SH-SY5Y (cell line): ENCODE measurements around the gene DNAJC1.

Source experiments
- GATA2 ChIP-seq: IDR thresholded peaks from 2 replicates; pipeline ENCODE4 v1.6.1; 2011; ENCODE audit warnings: mild to moderate bottlenecking, low read depth, low read length
- GATA3 ChIP-seq: IDR thresholded peaks from 2 replicates; pipeline ENCODE4 v1.6.1; 2011; ENCODE audit warnings: low read depth, mild to moderate bottlenecking, low read length, moderate library complexity

DNAJC1 gene

DNA sequence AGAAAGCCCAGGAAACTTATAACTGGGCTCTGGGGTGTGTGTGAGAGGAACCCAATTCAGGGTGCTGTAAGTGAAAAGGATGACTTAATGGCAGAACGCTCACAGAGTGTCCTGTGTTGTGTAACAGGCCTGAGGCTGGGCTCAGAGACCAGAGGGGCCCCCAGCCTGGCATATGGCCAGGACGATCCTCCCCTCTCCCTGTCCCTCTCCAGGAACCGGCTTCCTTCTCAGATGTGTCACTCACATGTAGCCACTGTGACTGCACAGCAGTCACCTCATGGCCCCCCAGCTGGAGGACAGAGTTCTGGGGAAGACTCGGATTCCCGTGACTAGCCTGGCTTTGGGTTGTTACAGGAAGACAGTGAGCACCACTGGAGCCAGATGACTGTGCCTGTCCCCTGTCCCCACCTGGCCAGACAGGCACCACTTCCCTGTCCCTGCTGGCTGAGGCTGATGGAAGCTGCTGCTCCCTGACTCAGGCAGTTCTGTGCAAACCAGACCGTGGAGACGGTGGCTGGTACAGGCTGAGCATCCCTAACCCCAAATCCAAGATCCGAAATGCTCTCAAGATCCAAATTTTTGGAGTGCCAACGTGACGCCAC, 249.0 kb downstream of the DNAJC1 start:
- no peak for TF ChIP-seq GATA3
- TF ChIP-seq GATA2, result no peak

DNA sequence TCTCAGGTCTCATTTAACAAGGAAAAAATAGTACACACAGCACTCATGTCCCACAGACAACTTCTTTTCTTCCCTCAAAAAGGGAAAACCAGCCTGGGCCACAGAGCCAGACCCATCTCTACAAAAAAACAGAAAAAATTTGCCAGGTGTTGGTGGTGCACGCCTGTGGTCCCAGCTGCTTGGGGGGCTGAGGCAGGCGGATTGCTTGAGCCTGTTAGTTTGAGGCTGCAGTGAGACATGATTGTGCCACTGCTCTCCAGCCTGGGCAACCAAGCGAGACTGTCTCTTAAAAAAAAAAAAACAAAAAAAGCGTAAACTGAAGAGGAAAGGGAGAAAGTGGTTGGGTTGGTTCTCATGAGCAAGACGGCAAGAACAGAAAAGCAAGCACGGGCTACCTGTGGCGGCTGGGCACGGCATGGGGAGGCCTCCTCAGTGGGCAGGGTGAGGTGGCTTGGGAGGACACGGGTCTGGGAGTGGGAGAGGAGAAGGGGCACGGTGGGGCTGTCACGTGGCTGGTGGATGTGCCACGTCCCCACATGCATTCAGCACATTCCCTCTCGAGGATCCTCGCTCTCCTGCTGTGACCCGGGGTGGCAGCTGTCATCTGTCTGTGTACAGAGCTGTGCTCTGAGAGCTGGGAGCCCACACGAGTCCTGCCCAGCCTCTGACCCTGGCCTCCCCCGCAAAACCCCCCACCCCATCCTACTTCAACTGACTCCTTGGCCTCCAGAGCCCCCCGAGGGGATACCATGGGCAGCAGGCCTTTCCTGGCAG, 249.8 kb downstream of the DNAJC1 start:
- no peak for TF ChIP-seq GATA2
- TF ChIP-seq GATA3, result no peak

DNA sequence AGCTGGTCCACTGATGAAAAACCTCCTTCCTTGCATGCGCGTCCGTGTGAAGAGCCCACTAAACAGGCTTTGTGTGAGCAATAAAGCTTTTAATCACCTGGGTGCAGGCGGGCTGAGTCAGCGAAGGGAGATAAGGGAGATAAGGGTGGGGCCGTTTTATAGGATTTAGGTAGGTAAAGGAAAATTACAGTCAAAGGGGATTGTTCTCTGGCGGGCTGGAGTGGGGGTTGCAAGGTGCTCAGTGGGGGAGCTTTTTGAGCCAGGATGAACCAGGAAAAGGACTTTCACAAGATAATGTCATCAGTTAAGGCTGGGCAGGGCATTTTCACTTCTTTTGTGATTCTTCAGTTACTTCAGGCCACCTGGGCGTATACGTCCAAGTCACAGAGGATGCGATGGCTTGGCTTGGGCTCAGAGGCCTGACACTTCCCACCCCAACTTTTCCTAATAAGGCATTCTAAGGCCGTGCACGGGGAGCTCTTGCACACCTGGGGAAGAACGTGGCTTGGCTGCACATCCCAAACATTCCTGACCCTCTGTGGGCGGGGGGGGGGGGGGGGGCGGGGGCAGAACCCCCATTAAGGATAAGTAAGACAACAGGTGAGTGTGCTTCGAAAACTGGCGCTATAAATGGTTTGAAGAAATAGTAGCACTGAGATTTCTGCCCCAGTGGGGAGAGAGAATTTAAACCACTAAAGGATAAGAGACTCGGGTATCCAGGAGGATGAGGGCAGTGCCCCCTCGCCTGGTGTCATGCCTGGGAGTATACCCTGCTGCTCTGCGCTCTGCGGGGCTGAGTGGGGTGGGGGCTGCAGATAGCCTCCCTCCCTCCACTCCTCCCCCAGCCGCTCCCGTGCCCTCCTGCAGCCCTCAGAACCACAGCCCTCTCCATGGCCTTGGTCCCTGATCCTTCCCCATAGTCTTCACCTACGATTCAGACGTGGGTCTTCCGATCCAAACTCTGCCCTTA, 251.9 kb downstream of the DNAJC1 start:
- TF ChIP-seq GATA3 (no peak), GATA2 (no peak)

DNA sequence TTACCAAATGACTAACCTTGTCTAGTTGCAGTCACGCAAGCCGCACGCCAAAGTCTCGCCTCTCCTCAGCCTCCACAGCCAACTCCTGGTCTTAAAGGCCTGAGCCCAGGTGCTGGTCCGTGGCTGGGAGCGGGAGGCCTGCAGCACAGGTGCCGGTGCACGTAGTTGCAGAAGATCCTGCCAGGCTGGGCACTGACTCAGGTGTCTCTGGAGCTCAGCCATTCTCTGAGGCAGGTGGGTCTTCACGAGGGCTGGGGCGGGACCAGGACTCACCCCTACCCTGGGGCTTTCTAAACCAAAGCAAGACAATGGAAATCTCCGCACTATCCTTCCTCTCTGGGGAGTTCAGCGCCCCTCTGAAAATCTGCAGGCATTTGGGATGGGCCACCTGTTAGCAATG, 253.1 kb downstream of the DNAJC1 start:
- TF ChIP-seq GATA2 (no peak), GATA3 (no peak)

DNA sequence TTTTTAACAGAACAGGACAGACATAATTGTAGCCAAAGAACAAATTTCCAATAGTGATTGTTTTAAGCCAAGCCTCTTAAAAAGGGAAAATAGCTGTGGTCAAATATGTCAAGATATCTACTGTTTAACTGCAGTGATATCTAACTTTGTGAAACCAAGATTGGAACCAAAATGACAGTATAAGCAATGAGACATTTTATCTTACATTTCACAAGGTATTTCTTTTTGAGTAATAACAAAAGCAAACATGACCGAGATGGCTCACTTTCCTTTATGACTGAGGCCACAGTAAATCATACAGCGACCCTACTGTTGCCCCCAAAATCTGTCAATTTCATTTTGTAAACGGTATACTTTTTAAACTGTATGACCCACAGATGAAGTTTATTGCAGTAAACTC, 253.7 kb downstream of the DNAJC1 start:
- TF ChIP-seq GATA2, result no peak
- no peak for TF ChIP-seq GATA3

DNA sequence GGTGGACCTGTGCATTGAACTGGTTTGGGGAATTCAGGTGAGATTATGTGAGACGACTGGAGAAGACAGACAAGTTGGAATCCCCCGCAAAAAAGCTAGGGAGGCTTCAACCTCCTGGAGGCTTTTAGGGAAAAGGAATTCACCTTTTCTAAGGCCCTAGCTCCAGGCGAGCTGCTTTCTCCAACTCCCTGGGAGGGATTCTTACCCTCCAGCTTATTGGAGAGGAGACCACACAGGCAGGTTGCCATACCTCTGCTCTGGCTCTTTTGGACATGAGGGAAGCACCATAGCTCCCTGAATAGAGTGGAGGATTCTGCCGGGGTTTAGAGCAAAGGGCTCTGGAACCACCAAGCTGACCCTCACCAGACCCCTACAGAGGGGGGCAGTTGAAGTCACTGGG, 255.7 kb downstream of the DNAJC1 start:
- TF ChIP-seq GATA3, result no peak

DNA sequence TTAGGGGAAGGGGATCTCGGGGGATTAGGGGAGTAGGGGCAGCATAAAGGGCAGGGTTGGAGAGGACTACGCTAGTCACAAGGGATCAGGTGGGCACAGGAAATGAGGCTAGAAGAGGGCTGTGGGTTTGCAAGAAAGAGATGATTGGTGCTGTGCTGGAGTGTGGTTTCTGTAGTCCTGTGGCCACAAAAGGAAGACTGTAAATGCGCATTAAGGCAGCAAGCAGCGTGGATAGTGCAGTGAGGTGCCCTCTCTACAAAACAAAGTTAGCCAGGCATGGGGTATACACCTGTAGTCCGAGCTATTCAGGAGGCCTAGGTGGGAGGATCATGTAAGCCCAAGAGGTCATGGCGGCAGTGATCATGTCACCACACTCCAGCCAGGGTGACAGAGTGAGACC, 257.4 kb downstream of the DNAJC1 start:
- TF ChIP-seq GATA2 (no peak), GATA3 (no peak)

DNA sequence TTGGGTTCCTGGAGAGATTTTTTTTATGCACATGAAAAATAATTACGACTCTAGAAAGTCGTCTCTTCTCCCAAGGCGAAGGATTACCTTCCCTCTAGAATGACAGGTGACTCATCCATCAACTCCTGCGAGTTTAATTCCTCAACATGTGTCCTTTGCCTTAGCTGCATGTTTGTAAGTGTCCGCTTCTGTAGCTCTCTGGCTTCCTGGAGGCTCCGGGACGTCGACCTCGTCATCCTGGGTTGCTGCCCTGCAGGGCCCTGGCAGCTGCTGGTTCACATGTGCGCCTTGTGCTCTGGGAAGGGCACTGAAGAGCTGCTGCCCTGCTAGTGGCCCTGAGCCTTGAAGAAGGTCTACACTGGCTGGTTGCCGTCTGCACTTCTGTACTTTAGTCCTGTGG, 259.3 kb downstream of the DNAJC1 start:
- TF ChIP-seq GATA2 (no peak), GATA3 (no peak)

DNA sequence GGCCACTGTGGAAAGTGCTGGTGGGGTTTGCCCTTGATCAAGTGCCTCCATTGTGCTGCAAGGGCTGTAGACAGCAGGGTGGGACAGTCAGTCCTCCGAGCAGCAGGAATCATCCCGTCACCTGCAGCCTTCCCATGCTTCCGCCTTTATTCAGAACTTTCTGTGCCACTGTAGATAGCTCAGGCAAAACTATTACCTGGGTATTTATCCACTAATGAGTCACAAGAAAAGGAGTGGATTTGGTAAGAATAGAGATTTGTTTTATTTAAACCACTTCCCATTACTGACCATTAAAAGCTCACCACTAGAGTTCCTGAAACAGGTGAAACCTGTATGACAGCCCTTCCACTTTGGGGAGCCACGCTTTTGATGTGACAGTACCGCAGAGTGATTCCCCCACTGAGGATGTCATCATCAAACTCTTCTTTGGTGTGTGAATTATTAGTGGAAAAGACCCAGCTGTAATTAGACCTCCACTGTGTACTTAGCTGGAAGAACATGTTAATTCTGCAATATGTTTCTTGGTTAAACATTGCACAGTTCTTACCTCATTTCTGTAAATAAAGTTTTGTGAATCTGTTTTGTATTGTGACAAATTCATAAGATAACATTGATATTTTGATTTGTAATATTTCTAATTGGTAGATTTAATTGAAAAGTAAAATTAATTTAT, 260.7 kb downstream of the DNAJC1 start:
- no peak for TF ChIP-seq GATA3
- TF ChIP-seq GATA2, result no peak

DNA sequence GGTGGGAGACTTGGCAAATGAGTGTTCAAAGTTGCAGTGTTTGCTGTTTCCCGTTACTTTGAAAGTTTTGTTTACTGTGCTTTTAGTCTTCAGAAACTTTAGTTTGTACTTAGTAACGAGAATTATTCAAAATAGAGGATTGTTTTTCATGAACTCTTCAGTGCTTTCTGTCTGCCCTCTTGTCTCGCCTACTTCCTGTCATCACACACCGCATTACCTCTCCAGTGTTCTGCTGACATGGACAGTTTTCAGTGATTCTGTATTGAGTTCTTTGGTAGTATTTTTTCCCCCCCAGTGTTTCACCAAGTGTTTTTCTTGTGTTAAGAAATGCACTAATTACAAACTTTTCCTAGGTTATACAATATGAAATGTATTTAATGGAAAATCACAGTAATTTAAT, 262.5 kb downstream of the DNAJC1 start:
- TF ChIP-seq GATA3, result no peak
- no peak for TF ChIP-seq GATA2

DNA sequence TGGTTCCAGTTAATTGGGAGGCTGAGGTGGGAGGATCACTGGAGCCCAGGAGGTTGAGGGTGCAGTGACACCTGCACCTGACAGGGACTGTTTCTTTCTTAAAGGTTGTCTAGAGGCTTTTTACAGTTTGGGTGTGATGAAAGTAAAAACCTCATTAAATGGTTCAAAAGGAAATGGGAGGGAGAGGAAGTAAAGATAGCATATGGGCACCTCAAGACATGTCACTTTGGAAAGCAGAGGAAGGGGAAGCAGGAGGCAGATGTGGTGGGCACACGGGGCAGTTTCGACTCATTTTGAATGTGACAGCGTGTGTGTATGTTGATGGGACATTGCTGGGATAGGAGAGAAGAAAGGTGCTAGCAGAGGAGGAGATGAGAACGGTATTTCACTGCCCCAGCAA, 266.4 kb downstream of the DNAJC1 start:
- TF ChIP-seq GATA2, result no peak
- TF ChIP-seq GATA3, result no peak

DNA sequence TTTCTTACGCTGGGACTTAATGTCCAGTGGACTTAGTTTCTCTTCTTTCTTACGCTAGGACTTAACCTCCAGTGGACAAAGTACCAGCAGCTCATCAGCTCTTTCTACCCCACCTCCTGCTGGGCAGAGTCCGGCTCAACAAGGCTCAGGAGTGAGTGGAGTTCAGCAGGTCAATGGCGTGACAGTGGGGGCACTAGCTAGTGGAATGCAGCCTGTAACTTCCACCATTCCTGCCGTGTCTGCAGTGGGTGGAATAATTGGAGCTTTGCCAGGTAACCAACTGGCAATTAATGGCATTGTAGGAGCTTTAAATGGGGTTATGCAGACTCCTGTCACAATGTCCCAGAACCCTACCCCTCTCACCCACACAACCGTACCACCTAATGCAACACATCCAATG, 269.8 kb downstream of the DNAJC1 start:
- TF ChIP-seq GATA2, result no peak
- TF ChIP-seq GATA3, result no peak

DNA sequence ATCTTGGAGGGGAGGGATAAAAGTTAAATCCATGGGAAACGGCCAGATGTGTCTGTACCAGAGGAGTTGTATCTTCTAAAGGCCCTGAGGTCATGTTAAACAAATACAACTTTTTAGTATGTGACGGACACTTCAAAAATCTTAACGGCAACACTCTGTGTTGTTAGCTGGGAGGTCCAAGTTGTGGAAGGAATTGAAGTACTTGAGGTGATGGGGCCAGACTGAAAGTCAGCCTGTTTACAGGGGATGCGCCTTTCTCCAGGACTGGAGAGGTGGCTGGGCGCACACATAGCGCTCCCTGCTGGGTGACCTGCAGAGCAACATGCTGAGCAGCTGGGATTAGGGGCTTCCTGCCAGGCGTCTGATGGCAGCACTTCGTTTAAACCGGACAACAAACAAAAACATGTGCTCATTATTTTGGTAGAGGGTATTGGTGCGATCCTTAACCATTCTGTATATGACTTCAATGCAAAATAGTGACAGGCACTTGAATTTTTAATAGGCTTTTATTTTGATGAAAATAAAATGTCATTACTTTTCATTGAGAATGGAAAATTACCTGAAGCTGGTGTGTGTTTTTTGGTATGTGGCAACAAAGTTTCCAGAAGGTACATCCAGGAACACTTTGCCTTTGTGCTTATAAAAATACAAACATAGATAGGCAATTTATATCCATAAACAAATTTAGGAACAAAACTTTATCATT, 271.3 kb downstream of the DNAJC1 start:
- TF ChIP-seq GATA2 (no peak), GATA3 (no peak)

DNA sequence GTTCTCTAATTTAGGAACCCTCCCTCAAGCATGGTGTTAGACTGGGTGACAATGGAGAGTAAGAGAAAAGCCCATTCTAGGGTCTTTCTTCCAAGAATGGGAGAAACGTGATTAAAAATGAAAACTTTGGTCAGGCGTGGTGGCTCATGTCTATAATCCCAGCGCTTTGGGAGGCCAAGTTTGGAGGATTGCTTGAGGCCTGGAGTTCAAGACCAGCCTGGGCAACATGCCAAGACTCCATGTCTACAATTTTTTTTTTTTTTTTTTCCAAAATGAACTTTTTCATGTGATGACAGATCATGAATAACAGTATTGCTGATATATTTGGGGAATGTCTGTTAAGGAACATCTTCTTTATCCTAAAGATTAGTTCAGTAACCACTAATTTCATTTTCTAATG, 274.9 kb downstream of the DNAJC1 start:
- TF ChIP-seq GATA2, result no peak
- no peak for TF ChIP-seq GATA3
